ENCODE results near the gene LPAR3. TPM values are rescaled to one million over a fixed set of nuclear protein-coding genes. Genes with fewer than 3 reads are reported as not detected.
A peak's percentile ranks its signal among the peaks of the same experiment; 100 is the strongest.

Gene LPAR3
- polyA plus RNA-seq, 1 donor, result 0.11 TPM

- DNase-seq (ENCODE audit: low read depth), result no peak
Measured at GRCh38 chr1:84774669-84775534, 118.1 kb downstream of the LPAR3 start.

- no peak for DNase-seq (ENCODE audit: low read depth)
Measured at GRCh38 chr1:84773933-84774497, 119.0 kb downstream of the LPAR3 start.

GRCh38 chr1:84773195-84773594 lies 119.8 kb downstream of the LPAR3 start:
- DNase-seq (ENCODE audit: low read depth), result no peak

- peak; percentile 70 for DNase-seq (ENCODE audit: low read depth)
Measured at GRCh38 chr1:84772428-84772943, 120.5 kb downstream of the LPAR3 start.

GRCh38 chr1:84771895-84772294 lies 121.1 kb downstream of the LPAR3 start:
- DNase-seq (ENCODE audit: low read depth), result no peak

GRCh38 chr1:84770481-84770880 lies 122.5 kb downstream of the LPAR3 start:
- DNase-seq (ENCODE audit: low read depth), result no peak

GRCh38 chr1:84769636-84770035 lies 123.4 kb downstream of the LPAR3 start:
- DNase-seq (ENCODE audit: low read depth), result no peak

- no peak for DNase-seq (ENCODE audit: low read depth)
Measured at GRCh38 chr1:84768634-84769033, 124.4 kb downstream of the LPAR3 start.

- no peak for DNase-seq (ENCODE audit: low read depth)
Measured at GRCh38 chr1:84763912-84764680, 128.9 kb downstream of the LPAR3 start.

- no peak for DNase-seq (ENCODE audit: low read depth)
Measured at GRCh38 chr1:84762664-84763063, 130.3 kb downstream of the LPAR3 start.

Other genes with a start within 250 kb of the LPAR3 start
- gene SSX2IP, start 202.7 kb downstream of the LPAR3 start, polyA plus RNA-seq (ENCODE audit: insufficient read length), result 13.5 TPM
- gene MCOLN2, start 103.9 kb upstream of the LPAR3 start, polyA plus RNA-seq (ENCODE audit: insufficient read length), result 0.16 TPM
- 3.4 TPM for gene MCOLN3, start 155.3 kb upstream of the LPAR3 start, polyA plus RNA-seq (ENCODE audit: insufficient read length)

Measured in forelimb muscle (tissue), 1 donor.